Measurements from ENCODE around the gene TMPRSS7.
"Not testable (repeated sequence)": the region's sequence is repeated elsewhere in the genome, so short reads cannot be mapped to it uniquely, and the experiment has no call there.

TMPRSS7 gene

DNA sequence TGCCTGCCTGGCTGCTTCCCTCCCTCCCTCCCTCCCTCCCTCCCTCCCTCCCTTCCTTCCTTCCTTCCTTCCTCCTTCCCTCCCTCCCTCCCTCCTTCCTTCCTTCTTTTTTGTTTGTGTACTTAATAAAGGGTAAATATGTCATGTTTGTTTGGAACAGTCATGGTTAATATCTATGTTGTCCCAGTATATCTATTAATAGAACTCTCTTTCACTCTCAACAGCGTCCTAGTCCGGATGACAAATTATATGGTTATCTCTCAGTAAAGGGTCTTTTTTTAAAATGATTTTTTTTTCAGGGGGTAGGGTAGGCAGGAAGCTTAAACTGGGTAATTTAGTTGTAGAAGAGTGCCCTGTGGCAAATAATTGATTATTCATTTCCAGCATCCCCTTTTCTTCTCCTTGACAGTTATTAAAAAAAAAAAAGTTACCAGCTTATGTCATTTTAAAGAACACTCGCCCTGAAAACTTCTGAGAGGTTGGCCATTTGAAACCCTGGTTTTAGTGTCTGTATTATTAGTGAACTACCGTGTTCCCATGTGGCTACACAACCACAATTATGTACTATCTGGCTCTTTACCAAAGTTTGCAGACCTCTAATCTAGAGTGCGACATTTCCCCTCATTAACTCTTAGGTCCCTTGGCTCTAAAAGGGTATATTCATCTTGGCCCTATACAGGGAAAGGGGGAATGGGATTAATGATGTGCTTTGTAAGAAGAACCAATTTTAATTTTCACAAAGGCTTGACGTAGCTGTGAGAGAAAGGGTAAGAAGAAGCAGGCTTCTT is 22.1 kb upstream of the TMPRSS7 start:
- DNase-seq = no peak

GRCh38 chr3:112013058-112013783 is 21.3 kb upstream of the TMPRSS7 start:
- DNase-seq = peak; percentile 46 to 64

DNA sequence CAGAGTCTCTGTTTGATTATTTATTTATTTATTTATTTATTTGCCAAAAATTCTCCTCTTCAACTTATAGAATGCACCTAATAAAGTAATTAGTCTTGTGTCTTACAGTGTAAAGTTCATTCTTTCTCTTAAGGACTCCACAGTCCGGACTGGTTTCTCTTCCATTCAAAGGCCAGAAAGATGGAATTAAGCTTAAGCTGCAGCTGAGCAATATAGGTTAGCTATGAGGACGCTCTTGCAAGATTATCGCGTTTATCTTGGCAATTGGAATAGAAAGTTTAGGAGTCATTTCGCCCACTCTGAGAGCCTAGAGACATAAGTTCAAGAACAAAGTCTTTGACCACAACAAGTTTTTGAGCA is 20.8 kb upstream of the TMPRSS7 start:
- no peak for DNase-seq

DNA sequence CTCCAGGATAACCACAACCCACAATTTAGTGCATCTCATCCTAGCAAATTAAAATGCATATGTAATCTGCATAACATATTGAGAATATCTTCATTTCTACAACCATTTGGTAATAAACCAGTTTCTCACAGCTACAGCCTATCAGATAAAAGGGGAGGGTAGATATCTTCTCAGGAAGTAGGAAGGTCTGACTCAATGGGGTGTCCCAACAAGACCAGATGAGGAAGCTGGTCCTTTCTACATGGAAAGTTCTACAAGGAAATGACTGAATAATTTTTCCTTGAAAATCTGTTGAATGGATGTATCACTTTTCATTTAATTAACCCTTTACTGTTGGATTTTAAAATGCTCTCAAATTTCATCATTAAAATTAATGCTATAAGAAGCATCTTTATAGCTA is 17.4 kb upstream of the TMPRSS7 start:
- DNase-seq = no peak

DNA sequence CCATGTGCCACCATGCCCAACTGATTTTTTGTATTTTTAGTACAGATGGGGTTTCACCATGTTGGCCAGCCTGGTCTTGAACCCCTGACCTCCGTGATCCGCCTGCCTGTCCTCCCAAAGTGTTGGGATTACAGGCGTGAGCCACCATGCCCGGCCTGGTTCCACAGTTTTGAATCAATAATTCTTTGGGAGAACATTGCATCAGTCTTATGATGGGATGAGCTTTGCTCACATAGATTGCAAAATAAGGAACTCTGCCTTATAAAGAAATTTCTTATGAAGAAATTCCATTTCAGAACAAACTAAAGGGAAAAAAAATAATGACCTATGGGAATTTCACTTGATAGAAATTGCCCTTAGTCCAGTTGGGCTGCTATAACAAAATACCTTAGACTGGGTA is 15.8 kb upstream of the TMPRSS7 start:
- no peak for DNase-seq

DNA sequence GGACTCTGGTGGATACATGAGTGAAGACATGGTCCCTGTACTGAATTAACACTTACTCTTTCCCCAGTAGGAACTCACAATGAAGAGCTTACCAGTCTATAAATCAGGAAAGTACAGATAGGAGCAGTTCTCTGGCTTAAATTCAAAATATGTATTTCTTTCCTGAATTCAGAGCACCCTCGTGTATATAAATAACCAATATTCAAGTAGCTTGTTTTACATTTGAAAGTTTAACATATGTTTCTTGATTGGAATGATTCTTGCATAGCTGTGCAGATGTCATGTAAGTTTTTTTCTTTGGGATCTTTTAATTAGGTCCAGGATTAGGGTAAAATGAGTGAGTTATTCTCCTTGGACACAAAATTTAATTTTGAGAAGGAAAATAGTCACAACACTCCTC is 14.8 kb upstream of the TMPRSS7 start:
- no peak for DNase-seq

DNA sequence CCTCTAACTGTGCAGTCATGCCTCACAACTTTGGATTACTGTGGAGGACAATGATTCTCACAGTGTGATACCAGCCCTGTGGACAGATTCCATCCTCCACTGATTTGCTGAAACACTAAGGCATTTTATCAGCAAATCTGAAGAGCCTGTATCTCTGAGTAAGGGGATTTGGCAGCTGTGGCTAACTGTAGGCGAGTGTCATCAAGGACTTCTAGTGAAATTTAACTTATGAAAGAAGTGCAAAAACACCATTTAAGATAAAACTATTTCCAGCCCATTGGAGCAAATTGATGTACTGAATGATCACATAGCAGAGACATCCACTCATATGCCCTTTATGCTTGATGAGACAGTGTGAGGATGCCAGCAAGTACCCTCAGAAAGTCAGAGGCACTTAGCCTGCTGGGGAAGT is 13.9 kb upstream of the TMPRSS7 start:
- no peak for DNase-seq

- DNase-seq = no peak
These were observed 7.4 kb upstream of the TMPRSS7 start for GRCh38 chr3:112027142-112027541.

DNA sequence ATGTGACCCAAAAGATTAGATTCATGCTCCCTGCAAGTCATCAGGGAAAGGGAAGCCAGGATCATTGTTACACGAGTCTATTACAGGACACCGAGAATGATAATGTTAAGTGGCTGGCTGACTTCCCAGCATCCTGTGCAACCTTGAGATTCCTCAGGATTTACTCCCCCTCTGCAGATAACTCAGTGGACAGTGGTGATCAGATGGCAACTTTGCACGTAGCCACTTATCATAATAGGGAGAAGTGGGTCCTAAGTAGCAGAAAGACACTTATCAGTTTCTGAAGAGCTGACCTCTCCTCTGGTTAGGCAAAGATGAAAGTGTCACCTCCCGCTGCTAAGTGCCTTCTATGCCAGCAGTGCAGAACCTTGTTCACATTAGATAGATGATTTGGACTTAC is 6.7 kb upstream of the TMPRSS7 start:
- no peak for DNase-seq

DNA sequence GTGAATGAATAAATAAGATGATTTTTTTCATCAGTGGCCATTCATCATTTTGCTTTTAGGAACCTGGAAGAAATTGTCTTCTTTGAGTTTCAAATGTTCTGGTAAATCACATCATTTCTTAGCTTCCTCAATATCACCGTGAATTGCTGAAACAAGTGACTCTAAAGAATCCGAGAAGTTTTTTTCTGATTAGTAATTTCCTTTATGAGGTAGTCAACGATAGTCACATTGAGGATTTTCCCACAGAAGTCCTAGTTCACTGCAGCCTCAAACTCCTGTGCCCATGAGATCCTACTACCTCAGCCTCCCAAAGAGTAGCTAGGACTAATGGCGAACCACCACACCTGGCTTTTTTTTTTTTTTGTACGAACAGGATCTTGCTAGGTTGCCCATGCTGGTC is 3.6 kb upstream of the TMPRSS7 start:
- no peak for DNase-seq

DNA sequence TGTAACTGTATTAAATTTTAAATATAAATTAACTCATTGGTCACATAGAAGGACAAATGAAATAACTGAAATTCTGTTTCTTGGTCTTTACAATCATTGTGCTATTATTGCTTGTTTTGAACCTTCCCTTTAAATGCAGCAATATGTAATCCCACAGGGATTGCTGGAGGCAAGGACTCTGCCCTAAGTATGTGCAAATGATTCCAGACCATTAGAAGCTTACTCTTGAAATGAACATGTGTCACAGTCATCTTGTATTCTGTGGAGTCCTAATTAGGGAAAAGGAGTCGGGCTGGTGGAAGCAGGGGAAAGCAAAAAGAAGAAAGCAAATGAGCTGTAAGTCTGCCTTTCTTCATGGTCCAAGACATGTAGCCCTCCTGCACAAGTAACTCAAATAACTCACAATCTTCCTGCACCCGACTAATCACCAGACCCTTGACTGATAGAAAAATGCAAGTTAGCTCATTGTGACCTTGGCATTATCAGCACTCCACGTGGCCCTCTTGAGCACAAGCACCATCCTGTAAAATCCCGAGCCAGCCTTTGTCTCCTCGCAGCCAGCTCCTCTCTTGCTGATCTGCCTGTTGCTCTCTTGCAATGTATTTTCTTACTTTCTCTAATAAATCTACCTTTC is 2.3 kb upstream of the TMPRSS7 start:
- DNase-seq = no peak

- DNase-seq = no peak
These were observed 705 bp downstream of the TMPRSS7 start for GRCh38 chr3:112035241-112035640.

- not testable (repeated sequence) for DNase-seq
These were observed 2.7 kb downstream of the TMPRSS7 start for GRCh38 chr3:112037194-112037593.

DNA sequence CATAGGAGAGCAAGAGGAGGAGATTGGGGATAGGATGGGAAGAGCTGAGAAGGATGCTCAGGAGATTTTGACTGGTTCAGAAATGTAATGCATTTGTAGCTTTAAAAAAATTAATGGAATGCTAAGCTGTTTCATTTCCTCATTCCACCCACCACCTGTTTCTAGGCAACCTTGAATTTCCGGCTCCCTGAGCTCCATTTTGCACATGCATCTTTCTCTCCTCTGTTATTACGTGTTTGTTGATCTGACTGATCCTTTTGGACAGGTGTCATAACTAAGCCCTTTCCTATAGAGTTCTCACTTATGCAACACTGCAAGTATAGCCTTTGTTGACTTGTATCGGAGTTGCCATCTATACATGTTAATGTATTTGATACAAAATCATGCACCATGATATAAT is 4.3 kb downstream of the TMPRSS7 start:
- no peak for DNase-seq

DNA sequence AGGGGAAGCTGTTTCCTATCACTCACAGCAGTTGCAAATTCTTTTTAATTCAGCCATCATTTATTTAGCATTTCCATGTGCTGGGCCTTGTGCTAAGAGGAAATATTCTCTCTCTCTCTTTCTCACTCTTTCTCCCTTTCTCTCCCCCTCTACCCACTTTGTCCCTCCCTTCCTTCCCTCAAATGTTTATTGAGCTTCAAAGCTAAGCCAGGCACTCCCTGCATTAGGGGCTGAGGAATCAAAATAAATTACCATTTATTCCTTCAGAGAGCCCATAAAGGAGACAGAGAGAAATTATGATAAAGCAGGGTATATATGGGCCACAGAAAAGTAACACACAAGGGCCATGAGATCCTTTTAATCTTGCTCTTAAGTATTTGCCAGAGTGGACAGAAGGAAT is 6.8 kb downstream of the TMPRSS7 start:
- DNase-seq = no peak

DNA sequence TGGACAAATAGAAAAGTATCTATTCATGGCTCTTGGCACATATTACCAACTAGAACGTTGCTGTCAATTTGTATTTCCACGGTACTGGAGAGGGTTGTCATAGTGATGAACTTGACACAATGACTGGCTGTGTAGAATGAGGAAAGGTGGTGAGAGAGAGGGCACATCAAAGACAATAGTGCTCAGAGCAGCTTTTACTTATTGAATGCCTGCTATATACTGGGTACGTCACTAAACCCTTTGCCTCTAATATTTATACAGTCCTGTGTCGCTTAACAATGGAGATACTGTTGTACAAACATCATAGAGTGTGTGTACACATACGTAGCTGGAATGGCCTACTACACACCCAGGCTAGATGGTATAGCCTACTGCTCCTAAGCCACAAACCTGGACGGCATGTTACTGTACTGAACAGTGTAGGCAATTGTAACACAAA is 8.3 kb downstream of the TMPRSS7 start:
- peak; percentile 93 to 97 for DNase-seq

- peak; percentile 87 to 92 for DNase-seq
These were observed 9.2 kb downstream of the TMPRSS7 start for GRCh38 chr3:112043621-112044201.

GRCh38 chr3:112046599-112046998 is 12.1 kb downstream of the TMPRSS7 start:
- no peak for DNase-seq

GRCh38 chr3:112047264-112047663 is 12.7 kb downstream of the TMPRSS7 start:
- peak in 1 of 2 experiments; percentile 11 for DNase-seq

DNA sequence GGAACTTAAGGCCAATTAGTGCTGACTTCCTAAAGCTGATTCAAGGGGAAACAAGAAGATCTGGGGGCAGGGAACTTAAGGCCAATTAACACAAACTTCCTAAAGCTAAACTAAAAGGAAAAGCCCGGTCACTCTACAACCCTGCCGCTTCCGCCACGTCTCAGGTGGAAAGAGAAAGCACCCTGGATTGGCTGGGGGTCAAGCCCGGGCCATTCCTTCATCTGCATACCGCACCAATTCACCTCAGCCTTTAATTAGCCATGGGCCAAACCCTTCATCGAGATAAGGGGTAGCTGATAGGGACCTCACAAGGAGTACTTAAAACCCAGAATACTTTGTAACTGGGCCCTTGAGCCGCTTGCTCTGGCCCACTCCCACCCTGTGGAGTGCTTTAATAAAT is 14.4 kb downstream of the TMPRSS7 start:
- no peak for DNase-seq

GRCh38 chr3:112053229-112053628 is 18.7 kb downstream of the TMPRSS7 start:
- DNase-seq = no peak

DNA sequence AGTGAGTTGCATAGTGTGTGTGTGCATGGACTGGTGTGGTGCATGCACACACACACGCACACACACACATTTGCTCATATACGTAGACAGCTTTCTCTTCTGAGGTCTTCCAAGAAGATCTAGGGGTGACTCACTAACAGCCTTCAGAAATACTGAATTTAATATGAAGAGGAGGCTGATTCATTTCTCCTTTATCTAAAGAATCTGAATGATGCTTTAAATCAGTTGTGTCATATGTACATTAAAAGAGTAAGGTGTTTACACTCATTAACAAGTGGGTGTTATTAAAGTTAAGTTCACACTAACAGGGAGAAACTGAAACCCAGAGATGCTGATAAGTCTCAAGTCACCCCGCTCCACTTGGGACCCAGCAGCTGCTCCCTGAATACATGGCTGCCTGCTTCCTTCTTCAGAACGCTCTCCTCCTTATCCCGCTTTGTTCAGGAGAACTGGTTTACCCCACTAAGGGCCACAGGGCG is 22.0 kb downstream of the TMPRSS7 start:
- DNase-seq = no peak

- no peak for DNase-seq
These were observed 25.0 kb downstream of the TMPRSS7 start for GRCh38 chr3:112059497-112059896.
